ENCODE measurements around the gene RBBP6.
"Not testable (repeated sequence)": the region's sequence is repeated elsewhere in the genome, so short reads cannot be mapped to it uniquely, and the experiment has no call there.

Gene RBBP6

DNA sequence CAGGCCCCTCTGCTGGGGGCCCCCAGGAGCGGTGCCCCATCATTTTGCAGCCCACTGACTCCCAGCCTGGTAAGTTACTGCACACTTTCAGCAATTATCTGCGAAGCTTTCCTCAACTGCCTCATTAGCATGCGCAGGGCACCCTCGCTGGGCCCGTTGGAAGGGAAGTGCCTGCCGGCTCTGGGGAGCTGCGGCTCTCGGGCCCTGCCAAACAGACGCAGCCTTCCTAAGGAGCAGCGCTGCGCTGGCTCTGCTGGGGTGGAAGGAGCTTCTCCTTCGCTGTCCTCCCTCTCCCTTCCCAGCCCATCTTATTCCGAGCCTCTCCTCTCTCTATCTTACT is 71.0 kb downstream of the RBBP6 start:
- TF ChIP-seq, protein P1, sequence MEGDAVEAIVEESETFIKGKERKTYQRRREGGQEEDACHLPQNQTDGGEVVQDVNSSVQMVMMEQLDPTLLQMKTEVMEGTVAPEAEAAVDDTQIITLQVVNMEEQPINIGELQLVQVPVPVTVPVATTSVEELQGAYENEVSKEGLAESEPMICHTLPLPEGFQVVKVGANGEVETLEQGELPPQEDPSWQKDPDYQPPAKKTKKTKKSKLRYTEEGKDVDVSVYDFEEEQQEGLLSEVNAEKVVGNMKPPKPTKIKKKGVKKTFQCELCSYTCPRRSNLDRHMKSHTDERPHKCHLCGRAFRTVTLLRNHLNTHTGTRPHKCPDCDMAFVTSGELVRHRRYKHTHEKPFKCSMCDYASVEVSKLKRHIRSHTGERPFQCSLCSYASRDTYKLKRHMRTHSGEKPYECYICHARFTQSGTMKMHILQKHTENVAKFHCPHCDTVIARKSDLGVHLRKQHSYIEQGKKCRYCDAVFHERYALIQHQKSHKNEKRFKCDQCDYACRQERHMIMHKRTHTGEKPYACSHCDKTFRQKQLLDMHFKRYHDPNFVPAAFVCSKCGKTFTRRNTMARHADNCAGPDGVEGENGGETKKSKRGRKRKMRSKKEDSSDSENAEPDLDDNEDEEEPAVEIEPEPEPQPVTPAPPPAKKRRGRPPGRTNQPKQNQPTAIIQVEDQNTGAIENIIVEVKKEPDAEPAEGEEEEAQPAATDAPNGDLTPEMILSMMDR (IDR thresholded peaks at IDR 0.05; ENCODE audit: insufficient read depth, low read depth, low read length, missing control alignments), result no peak
- H3K4me3 ChIP-seq (ENCODE audit: low read length), result no peak overlapping the region
- DNase-seq (ENCODE audit: low read depth), result peak; percentile 32

DNA sequence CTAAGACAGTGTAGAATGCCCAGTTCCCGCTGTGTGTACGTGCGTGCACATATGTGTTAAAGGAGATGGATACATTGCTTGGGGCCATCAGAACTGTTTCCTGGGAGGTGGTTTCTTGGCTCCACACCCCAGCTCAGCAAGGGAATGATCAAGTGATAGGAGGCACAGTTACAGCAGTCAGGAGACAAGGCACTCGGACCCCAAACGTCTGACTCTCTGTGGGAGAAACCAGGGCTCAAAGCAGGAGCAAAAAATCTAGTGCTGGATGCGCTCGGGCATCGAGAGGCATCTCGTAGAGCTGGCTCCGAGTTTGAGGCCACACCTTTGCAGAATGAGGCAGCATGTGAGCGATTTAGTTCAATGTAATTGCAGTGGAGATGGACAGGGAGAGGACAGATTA is 71.9 kb downstream of the RBBP6 start:
- no peak overlapping the region for H3K4me3 ChIP-seq (ENCODE audit: low read length)
- TF ChIP-seq, protein P1 (IDR thresholded peaks at IDR 0.05; ENCODE audit: insufficient read depth, low read depth, low read length, missing control alignments), result no peak
- DNase-seq (ENCODE audit: low read depth), result no peak

DNA sequence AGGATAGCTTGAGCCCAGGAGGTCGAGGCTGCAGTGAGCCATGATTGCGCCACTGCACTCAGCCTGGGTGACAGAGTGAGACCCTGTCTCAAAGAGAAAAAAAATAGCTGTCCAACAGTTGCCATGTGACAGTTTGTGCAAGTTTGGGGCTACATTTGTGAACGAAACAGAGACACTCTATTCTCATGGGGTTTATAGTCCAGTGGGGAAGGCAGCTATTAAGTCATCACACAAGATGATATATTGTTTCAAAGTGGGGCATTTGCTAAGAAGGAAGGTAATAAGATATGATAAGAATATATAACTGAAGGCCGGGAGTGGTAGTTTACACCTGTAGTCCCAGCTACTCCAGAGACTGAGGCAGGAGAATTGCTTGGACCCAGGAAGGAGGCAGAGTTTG is 73.3 kb downstream of the RBBP6 start:
- TF ChIP-seq, protein P1 (IDR thresholded peaks at IDR 0.05; ENCODE audit: insufficient read depth, low read depth, low read length, missing control alignments), result no peak
- DNase-seq (ENCODE audit: low read depth), result no peak
- H3K4me3 ChIP-seq (ENCODE audit: low read length), result no peak overlapping the region

DNA sequence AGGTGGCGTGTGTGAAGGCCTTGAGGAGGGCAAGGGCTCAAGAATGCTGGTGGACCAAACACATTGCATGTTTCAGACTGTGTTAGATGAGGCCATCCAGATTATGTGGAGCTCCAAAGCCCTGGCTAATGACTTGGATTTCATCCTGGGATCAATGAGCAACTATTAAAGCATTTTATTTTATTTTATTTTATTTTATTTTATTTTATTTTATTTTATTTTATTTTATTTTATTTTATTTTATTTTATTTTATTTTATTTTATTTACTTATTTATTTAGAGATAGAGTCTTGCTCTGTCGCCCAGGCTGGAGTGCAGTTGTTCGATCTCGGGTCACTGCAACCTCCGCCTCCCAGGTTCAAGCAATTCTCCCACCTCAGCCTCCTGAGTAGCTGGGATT is 73.9 kb downstream of the RBBP6 start:
- not testable (repeated sequence) for DNase-seq (ENCODE audit: low read depth); H3K4me3 ChIP-seq (ENCODE audit: low read length)

DNA sequence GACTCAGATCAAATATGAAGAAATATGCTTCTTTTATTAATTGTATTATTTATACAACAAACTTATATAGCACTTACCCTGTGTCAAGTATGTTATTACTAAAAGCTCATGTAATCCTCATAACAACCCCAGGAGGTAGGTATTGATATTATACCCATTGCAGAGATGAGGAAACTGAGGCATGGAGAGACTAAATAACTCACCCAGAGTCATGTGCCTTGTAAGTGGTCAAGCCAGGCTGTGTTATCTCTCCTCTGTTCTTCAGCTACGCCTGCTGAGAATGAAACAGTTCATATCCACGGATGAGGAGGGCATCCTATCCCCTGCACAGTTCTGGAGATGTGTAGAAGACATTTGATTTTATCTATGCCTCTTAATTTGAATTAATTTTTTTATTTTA is 78.1 kb downstream of the RBBP6 start:
- no peak for DNase-seq (ENCODE audit: low read depth)
- no peak overlapping the region for H3K4me3 ChIP-seq (ENCODE audit: low read length)
- TF ChIP-seq, protein P1 (IDR thresholded peaks at IDR 0.05; ENCODE audit: insufficient read depth, low read depth, low read length, missing control alignments), result no peak

Measured in epithelial cell of esophagus (primary cell).